GM12875 (cell line): ENCODE data around the gene THOC5.
"Not testable (repeated sequence)": the region's sequence is repeated elsewhere in the genome, so short reads cannot be mapped to it uniquely, and the experiment has no call there.

Source experiments
- H3K4me3 ChIP-seq: one replicate; pipeline ENCODE4 v1.5.1; 2011; ENCODE audit warnings: low read depth, low read length, control low read depth
- TF ChIP-seq, protein P1 (sequence below): IDR thresholded peaks from 2 replicates; pipeline ENCODE4 v1.5.1; 2011; ENCODE audit warnings: low read depth, mild to moderate bottlenecking, control low read depth, inconsistent platforms, low read length, moderate library complexity, borderline replicate concordance; ENCODE audit not compliant: insufficient read depth

The THOC5 gene

DNA sequence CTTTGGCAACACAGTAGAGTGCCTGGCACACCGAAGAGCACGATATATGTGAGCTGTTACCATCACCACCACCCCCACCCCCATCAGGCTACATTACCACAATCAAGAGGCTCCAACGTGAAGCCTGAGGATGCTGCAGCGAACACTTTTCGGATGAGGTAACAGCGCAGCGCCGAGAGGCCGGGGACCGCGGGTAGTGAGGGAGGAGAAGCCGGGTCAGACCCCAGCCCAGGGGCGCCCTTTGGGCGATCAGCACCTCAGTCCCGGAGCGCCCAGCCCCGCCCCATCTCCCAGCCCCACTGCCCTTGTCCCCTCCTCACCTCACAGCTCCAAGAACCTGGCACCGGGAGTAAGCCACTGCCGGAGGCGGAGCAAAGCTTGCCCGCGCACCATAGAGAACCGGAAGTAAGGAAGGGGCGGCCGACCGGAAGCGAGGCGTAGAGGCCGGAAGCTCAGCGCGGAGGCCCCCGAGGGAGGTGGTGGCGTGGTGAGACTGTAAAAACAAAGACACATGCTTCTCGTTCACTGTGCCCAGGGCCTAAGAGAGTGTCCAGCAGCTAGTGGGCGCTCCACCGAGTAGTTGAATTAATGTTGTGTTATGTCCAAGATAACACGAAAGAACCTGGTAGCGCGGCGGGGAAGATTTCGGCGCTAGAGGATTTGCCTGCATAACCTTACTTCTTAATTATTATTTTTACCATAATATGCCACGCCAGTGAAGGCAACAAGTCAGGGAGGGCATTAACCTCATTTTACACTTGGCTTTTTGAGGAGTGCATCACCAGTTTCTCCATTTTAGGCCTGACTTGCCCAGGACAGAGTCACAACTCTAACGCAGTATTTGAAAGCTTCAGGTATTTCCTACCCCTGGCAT, at the start of gene THOC5:
THOC5 (minus strand) TSS at position 407 of the 874 bp plus-strand sequence. CDS start 4,610 bp downstream, outside the sequence.
- H3K4me3 ChIP-seq = peak within 1 kb of the TSS; percentile 87
- TF ChIP-seq, protein P1, sequence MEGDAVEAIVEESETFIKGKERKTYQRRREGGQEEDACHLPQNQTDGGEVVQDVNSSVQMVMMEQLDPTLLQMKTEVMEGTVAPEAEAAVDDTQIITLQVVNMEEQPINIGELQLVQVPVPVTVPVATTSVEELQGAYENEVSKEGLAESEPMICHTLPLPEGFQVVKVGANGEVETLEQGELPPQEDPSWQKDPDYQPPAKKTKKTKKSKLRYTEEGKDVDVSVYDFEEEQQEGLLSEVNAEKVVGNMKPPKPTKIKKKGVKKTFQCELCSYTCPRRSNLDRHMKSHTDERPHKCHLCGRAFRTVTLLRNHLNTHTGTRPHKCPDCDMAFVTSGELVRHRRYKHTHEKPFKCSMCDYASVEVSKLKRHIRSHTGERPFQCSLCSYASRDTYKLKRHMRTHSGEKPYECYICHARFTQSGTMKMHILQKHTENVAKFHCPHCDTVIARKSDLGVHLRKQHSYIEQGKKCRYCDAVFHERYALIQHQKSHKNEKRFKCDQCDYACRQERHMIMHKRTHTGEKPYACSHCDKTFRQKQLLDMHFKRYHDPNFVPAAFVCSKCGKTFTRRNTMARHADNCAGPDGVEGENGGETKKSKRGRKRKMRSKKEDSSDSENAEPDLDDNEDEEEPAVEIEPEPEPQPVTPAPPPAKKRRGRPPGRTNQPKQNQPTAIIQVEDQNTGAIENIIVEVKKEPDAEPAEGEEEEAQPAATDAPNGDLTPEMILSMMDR = 0 out of 2 replicates have a peak, but pooled peaks have one; percentile 21

GRCh38 chr22:29598684-29599020, 45.1 kb upstream of the THOC5 start:
- no peak overlapping the region for H3K4me3 ChIP-seq

DNA sequence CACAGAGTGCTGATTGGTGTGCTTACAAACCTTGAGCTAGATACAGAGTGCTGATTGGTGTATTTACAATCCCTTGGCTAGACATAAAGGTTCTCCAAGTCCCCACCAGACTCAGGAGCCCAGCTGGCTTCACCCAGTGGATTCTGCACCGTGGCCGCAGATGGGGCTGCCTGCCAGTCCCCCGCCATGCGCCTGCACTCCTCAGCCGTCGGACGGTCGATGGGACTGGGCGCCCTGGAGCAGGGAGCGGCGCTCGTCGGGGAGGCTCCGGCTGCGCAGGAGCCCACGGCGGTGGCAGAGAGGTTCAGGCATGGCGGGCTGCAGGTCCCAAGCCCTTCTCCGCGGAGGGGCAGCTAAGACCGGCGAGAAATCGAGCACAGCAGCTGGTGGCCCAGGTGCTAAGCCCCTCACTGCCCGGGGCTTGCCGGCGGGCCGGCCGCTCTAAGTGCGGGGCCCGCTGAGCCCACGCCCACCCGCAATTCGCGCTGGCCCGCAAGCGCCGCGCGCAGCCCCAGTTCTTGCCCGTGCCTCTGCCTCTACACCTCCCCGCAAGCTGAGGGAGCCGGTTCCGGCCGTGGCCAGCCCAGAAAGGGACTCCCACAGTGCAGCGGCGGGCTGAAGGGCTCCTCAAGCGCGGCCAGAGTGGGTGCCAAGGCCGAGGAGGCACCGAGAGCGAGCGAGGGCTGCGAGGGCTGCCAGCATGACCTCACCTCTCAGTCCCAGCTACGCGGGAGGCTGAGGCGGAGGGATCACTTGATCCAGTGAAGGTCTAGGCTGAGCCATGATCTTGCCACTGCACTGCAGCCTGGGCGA, 44.5 kb upstream of the THOC5 start:
- not testable (repeated sequence) for H3K4me3 ChIP-seq

More at GRCh38 chr22:29598684-29599020, 45.1 kb upstream of the THOC5 start:
- TF ChIP-seq, protein P1 = no peak

GRCh38 chr22:29596408-29596807, 42.9 kb upstream of the THOC5 start:
- TF ChIP-seq, protein P1 = no peak
- H3K4me3 ChIP-seq = no peak overlapping the region

DNA sequence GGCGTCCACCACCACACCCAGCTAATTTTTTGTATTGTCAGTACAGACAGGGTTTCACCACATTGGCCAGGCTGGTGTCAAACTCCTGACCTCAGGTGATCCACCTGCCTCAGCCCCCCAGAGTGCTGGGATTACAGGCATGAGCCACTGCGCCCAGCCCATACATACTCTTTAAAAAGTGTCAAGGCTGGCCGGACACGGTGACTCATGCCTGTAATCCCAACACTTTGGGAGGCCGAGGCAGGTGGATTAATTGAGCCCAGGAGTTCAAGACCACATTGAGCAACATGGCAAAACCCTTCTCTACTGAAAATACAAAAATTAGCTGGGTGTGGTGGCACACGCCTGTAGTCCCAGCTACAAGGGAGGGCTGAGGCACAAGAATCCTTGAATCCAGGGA, 40.9 kb upstream of the THOC5 start:
- H3K4me3 ChIP-seq = not testable (repeated sequence)

- TF ChIP-seq, protein P1 = no peak
- H3K4me3 ChIP-seq = no peak overlapping the region
Measured at GRCh38 chr22:29593923-29594322, 40.4 kb upstream of the THOC5 start.

- TF ChIP-seq, protein P1 = no peak
- no peak overlapping the region for H3K4me3 ChIP-seq
Measured at GRCh38 chr22:29587938-29588699, 34.6 kb upstream of the THOC5 start.

DNA sequence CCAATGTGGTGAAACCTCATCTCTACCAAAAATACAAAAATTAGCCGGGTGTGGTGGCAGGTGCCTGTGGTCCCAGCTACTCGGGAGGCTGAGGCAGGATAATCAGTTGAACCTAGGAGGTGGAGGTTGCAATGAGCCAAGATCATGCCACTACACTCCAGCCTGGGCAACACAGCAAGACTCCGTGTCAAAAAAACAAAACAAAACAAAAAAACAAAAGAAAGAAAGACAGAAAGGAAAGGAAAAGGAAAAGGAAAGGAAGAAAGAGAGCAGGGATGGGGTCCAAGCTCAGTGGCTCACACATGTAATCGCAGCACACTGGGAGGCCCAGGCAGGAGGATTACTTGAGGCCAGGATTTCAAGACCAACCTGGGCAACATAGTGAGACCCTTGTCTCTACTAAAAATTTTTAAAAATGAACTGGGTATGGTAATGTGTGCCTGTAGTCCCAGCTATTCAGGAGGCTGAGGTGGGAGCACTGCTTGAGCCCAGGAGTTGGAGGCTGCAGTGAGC, 32.7 kb upstream of the THOC5 start:
- H3K4me3 ChIP-seq = not testable (repeated sequence)
